ENCODE measurements around the gene ZNF785.
"Not testable (repeated sequence)": the region's sequence is repeated elsewhere in the genome, so short reads cannot be mapped to it uniquely, and the experiment has no call there.

The ZNF785 gene

GRCh38 chr16:30565526-30565925, 20.0 kb downstream of the ZNF785 start:
- no peak for DNase-seq

GRCh38 chr16:30562021-30562420, 23.5 kb downstream of the ZNF785 start:
- DNase-seq, result no peak

DNA sequence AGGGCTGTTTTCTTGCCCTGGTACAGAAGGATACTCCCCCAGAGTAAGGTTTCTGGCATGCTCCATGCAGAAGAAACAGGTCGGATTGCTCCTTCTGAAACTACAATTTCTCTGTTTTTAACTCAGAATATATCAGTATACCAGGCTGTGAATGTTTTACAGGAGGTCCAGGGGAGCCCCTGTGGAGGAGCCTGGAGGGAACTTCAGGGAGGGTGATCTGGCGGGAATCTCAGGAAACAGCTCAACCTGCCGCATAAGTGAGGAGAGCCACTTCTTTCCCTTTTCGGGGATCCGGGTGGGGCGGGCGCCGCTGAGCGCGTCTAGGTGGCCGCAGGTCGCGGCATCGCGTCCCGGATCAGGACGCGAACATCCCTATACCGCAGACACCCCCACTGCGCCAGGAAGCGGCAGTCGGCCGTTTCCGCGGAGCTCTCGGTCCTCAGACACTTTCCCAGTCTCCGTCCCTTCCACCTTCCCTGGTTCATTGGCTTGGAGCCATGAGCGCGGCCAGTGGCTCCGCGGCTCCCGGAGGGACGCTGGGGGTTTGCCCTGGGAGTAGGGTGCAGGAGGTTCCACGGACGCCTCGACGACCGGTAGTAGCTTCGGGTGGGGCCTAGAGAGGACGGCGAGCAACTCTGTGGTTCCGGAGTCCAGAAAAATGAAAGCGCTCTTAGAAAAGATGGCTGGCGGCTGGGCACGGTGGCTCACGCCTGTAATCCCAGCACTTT, 24.2 kb downstream of the ZNF785 start:
- DNase-seq, result no peak

DNA sequence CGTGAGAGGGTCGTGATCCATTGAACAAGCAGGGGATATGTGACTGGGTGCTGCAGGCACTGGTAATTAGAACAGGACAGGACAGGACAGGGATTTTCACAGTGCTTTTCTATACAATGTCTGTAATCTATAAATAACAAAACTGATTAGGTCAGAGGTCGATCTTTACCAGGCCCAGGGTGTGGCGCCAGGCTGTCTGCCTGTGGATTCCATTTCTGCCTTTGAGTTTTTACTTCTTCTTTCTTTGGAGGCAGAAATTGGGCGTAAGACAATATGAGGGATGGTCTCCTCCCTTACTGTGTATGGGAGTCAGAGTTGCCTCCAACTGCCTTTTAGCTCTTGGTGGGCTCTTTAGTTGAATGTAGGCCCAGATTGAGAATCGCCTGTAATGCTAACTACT, 25.8 kb downstream of the ZNF785 start:
- no peak for DNase-seq

DNA sequence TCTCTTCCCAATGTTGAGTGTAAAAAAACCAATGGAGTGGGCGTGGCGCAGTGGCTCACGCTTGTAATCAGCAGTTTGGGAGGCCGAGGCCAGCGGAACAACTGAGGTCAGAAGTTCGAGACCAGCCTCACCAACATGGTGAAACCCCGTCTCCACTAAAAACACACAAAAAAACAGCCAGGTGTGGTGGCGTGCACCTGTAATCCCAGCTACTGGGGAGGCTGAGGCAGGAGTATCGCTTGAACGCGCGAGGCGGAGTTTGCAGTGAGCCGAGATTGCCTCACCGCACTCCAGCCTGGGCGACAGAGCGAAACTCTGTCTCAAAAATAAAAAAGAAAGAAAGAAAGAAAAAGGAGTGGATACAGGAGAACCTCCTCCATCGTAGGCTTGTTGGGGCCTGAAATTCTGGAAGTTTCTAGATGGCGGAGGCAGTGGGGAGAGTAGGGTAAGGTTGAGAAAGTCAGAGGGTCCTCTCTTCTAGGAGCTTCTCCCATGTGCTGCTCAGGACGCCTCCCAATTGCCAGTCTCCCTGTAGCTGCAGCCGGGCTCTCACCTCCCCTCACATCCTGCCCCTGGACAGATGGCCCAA, 26.6 kb downstream of the ZNF785 start:
- DNase-seq, result no peak

GRCh38 chr16:30557957-30558788, 27.3 kb downstream of the ZNF785 start, which contains the start of gene ZNF764:
ZNF764 (minus strand) TSS chr16:30558374; CDS start chr16:30558182, 192 bp downstream.
- DNase-seq, result peak; percentile 96

GRCh38 chr16:30557707-30557956, 27.9 kb downstream of the ZNF785 start:
- no peak for DNase-seq

DNA sequence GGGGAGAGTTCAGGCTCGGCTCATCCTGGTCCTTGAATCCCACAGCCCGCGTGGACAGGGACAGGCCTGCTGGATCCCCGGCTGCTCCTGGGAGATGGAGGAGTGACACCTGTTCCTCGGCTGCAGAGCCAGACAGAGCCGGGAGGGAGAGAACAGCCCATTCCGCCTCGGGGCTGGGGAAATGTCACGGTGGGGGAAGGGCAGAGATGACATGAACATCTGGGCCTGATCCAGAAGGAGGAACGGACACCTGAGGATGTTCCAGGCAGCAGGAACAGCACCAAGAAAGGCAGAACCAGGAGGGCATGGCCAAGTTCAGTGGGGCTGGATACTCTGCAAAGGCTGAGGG, 29.4 kb downstream of the ZNF785 start:
- DNase-seq, result no peak

GRCh38 chr16:30555315-30556124, 30.0 kb downstream of the ZNF785 start:
- no peak for DNase-seq

DNA sequence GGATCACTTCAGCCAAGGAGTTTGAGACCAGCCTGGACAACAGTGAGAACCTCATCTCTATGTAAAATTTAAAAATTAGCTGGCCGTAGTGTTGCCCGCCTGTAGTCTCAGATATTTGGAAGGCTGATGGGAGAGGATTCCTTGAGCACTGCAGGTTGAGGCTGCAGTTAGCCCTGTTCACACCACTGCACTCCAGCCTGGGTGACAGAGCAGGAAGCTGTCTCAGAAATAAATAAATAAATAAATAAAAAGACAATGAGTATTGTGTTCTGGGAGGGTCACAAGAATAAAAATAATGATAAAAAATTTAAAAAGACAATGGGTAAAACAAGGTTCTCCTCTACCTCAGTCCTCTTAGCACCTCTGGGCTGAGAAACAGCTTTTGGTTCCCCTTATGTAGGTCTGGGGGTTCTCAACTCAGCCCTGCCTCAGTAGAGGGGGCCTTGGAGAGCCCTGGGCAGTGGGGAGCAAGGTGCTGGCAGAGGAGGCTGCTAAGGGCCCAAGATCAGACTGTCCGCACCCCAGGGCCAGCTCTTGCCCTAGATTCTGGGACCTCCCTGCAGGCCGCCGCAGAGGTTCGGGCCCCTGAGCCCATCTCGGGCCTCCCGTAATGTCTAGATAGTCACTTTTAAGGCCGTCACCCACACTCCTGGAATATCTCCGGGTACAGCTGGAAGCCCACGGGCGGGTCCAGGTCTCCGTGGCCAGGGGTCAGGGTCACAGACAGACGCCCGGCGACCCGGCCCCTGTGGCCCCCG, 30.8 kb downstream of the ZNF785 start:
- DNase-seq, result no peak

DNA sequence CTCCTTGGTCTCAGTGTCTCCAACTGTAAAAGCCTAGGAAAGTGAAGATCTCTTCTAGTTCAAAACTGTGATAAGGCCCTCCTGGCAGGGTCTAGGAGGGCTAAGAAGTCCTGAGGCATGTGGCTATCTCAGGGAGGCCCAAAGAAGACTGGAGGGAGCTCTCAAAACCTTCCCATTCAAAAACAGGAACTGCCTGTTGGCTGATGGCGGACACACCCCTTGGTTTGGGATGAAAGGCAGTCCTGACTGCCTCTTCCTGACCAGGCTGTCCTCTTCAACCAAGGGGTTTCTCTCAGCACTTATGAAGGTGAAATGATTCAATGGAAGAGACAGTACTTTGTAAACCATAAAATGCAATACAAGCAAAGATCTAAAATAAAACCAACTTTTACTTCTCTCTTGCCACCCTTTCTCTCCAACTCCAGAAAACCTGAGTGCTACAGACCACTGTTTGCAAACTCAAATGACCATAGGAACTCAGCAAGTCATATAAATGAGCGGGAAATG, 32.1 kb downstream of the ZNF785 start:
- DNase-seq, result no peak

DNA sequence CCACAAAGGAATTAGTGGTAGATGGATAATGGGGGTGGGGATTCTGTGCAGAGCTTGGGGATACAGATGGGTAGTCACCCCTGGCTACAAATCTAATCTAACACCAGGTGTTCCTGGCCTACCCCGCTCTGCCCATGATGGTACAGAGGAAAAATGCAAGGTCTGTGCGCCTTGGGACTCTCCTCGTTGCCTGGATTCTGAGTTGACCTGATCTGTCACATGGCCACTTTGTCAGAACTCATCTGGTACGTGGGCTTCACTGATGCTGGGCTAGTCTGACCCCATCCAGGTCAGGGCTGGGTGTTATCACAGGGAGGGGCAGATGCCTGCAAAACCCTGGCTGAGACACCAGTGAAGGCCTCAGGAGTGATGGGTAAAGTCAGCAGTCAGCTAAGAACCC, 32.5 kb downstream of the ZNF785 start:
- no peak for DNase-seq

GRCh38 chr16:30551781-30552180, 33.7 kb downstream of the ZNF785 start:
- no peak for DNase-seq

- no peak for DNase-seq
These were observed 36.9 kb downstream of the ZNF785 start for GRCh38 chr16:30548416-30549253.

GRCh38 chr16:30546115-30546514, 39.4 kb downstream of the ZNF785 start:
- no peak for DNase-seq

DNA sequence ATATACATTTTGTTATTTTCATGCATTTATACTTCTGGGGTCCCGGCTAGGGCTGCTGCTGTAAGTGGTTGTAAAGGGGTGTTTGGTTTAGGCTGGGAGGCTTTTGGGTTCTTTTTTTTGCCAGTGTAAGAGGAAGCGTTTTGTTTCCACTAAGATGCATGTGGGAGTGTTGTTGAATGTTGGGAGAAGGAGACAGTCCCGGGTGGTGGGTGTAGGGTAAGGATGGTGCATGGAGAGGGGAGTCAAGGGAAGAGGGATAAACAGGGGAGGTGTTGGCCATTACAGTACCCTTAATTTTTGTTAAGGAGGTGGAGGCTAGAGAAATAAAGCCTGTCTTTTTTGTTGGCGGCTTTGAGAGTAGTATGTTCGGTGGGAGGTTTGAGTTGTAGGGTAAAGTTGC, 42.4 kb downstream of the ZNF785 start:
- DNase-seq, result no peak

DNA sequence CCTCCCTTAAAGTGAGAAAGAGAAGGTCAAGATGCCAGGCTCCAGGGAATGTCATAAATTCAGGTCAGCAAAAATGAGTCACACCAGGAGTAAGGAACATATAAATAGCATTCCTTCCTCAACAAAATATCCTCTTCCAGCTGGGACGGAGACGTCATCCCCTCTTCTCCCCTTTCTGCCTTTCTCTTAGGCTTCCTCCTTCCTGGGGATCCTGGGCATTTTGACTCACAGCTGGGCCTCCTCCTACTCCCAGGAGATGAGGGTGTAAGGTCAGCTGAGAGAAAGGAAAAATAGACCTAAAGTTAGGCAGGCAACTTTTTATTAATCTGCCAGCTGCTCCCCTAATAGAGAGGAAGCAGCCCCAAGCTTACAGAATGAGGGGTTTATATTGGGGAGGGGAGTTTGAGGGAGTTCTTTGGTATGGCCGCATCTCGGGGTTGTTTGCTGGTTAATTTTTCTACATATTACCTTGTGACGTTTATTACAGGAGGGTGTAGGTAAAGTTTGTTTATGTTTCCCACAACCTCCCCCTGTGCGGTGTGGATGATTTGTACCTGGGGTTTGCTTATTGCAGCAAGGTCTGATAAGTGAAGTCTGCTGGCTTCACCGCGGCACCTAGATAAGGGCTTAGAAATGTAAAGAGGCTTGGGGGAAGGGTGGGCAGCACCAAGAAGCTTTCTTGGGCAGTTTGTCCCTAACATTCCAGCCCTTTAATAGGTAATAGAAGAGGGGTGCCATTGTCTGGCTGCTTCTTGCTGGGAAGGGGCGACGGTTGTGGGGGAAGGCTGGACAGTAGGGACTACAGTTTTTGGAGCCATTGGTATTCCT, 43.8 kb downstream of the ZNF785 start:
- no peak for DNase-seq

DNA sequence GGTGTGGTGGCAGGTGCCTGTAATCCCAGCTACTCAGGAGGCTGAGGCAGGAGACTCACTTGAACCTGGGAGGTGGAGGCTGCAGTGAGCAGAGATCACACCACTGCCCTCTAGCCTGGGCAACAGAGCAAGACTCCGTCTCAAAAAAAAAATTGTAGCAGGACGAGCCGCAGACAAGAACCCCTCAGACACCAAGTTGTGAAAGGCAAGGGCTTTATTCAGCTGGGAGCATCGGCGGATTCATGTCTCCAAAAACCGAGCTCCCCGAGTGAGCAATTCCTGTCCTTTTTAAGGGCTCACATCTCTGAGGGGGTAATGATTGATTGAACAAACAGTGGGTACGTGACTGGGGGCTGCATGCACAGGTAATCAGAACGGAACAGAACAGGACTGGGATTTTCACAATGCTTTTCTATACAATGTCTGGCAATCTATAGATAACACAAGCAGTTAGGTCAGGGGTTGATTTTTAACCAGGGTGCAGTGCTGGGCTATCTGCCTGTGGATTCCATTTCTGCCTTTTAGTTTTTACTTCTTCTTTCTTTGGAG, 44.5 kb downstream of the ZNF785 start:
- DNase-seq, result not testable (repeated sequence)

DNA sequence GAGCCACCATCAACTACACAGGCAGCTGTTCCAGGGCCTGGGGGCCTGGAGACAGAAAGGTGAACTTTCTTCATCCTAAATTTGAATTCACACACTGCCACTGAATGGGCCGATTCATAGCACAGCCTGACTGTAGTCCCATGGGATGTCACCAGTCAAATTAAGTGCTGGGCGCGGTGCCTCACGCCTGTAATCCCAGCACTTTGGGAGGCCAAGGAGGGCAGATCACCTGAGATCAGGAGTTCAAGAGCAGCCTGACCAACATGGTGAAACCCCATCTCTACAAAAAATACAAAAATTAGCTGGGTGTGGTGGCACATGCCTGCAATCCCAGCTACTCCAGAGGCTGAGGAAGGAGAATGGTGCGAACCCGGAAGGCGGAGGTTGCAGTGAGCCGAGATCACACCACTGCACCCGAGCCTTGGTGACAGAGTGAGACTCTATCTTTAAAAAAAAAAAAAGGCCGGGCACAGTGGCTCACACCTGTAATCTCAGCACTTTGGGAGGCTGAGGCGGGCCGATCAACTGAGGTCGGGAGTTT, 45.4 kb downstream of the ZNF785 start:
- not testable (repeated sequence) for DNase-seq

All from DMS79 treated with DMSO at 0.1 percent for 48 hours (cell line).